ENCODE results near the gene NLGN2. TPM values are rescaled to one million over a fixed set of nuclear protein-coding genes. Genes with fewer than 3 reads are reported as not detected.

NLGN2 gene
- polyA plus RNA-seq, 3 donors, result 0.55 TPM; not detected in 2

DNA sequence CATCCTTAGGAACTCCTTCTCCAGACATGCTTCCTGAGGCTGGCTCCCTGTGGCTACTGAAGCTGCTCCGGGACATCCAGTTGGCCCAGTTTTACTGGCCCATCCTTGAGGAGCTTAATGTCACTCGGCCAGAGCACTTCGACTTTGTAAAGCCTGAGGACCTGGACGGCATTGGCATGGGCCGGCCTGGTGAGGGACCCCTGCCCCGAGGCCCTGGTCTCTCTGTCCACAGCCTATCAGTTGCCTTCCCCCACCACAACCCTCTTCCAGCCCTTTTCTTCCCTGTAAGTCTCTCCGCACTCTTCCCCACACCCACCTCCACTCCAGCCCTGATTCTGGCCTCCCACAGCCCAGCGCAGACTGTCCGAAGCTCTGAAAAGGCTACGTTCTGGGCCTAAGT, 24.7 kb upstream of the NLGN2 start:
- peaks cover 50 to 73% (median 65%) of the 10 kb centered on the region in 3 donors for H3K27me3 Mint-ChIP-seq (ENCODE audit: low read depth in 3 of 3)
- Histone ChIP-seq H3K4me1 (ENCODE audit: control insufficient read depth in 1 of 2, insufficient read depth in 2 of 2, low read length in 2 of 2) (peaks cover 16 to 23% of the 10 kb centered on the region in 2 donors), H3K79me2 (ENCODE audit: insufficient read depth, low read length) (no peaks in the 10 kb centered on the region), H3K4me2 (replicated peaks; ENCODE audit: extremely low read depth, low read length, poor library complexity, severe bottlenecking) (no peak overlapping the region), H3K9ac (ENCODE audit: insufficient read depth, low read length, poor library complexity, severe bottlenecking) (no peak overlapping the region), H3K27me3 (ENCODE audit: control insufficient read depth in 2 of 2, insufficient read depth in 2 of 2, low read length in 2 of 2) (peaks cover 34 to 59% of the 10 kb centered on the region in 2 donors), H3K9me3 (replicated peaks in 1 of 2; ENCODE audit: control insufficient read depth in 1 of 2, insufficient read depth in 1 of 2, low read length in 2 of 2) (no peaks in the 10 kb centered on the region), H3K27ac (ENCODE audit: low read depth in 1 of 2, low read length in 2 of 2) (no peak overlapping the region), H4K20me1 (ENCODE audit: insufficient read depth, low read length) (no peaks in the 10 kb centered on the region), H3K4me3 (replicated peaks in 1 of 3; ENCODE audit: low read depth in 2 of 3, low read length in 3 of 3) (no peak overlapping the region), H3K36me3 (replicated peaks in 1 of 2; ENCODE audit: control insufficient read depth in 1 of 2, insufficient read depth in 2 of 2, low read length in 2 of 2) (peaks cover 0 to 4% of the 10 kb centered on the region in 2 donors), H2AFZ (ENCODE audit: insufficient read depth, low read depth, low read length, poor library complexity, severe bottlenecking) (no peak overlapping the region)
- peaks cover 14 to 17% of the 10 kb centered on the region in 2 donors for H3K36me3 Mint-ChIP-seq
- intact Hi-C loops (cut with micrococcal nuclease), result no loop called here
- H3K4me3 Mint-ChIP-seq, result peak overlapping the region in 1 of 2 donors; percentile 84
- peaks cover 18% of the 10 kb centered on the region for H3K4me1 Mint-ChIP-seq
- TF ChIP-seq, protein P1, sequence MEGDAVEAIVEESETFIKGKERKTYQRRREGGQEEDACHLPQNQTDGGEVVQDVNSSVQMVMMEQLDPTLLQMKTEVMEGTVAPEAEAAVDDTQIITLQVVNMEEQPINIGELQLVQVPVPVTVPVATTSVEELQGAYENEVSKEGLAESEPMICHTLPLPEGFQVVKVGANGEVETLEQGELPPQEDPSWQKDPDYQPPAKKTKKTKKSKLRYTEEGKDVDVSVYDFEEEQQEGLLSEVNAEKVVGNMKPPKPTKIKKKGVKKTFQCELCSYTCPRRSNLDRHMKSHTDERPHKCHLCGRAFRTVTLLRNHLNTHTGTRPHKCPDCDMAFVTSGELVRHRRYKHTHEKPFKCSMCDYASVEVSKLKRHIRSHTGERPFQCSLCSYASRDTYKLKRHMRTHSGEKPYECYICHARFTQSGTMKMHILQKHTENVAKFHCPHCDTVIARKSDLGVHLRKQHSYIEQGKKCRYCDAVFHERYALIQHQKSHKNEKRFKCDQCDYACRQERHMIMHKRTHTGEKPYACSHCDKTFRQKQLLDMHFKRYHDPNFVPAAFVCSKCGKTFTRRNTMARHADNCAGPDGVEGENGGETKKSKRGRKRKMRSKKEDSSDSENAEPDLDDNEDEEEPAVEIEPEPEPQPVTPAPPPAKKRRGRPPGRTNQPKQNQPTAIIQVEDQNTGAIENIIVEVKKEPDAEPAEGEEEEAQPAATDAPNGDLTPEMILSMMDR (IDR thresholded peaks at IDR 0.05), result no peak
- 100% methylated on average over 5 of the region's 10 CpGs for WGBS (ENCODE audit: insufficient coverage)
- no peak for DNase-seq
- H3K9me3 Mint-ChIP-seq, result peaks cover 7 to 21% (median 15%) of the 10 kb centered on the region in 7 donors
- peak overlapping the region in 1 of 7 donors; percentile 47 for H3K27ac Mint-ChIP-seq

DNA sequence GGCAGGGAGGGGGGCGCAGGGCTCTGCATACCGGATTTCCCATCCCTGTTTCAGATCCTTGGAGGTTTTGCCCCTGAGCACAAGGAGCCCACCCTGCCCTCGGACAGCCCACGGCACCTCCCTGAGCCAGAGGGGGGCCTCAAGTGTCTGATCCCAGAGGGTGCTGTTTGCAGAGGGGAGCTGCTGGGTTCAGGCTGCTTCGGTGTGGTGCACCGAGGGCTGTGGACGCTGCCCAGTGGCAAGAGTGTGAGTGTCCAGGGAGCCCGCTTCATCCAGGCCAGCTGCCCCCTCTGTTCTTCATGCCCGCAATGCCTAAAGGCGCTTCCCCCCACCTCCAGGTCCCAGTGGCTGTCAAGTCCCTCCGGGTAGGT, 24.3 kb upstream of the NLGN2 start:
- Histone ChIP-seq H3K9ac (ENCODE audit: insufficient read depth, low read length, poor library complexity, severe bottlenecking) (no peak overlapping the region), H3K36me3 (replicated peaks in 1 of 2; ENCODE audit: control insufficient read depth in 1 of 2, insufficient read depth in 2 of 2, low read length in 2 of 2) (peaks cover 1 to 8% of the 10 kb centered on the region in 2 donors), H3K4me2 (replicated peaks; ENCODE audit: extremely low read depth, low read length, poor library complexity, severe bottlenecking) (peak overlapping the region; percentile 82), H3K27me3 (ENCODE audit: control insufficient read depth in 2 of 2, insufficient read depth in 2 of 2, low read length in 2 of 2) (peaks cover 34 to 59% of the 10 kb centered on the region in 2 donors), H3K4me1 (ENCODE audit: control insufficient read depth in 1 of 2, insufficient read depth in 2 of 2, low read length in 2 of 2) (peaks cover 16 to 23% of the 10 kb centered on the region in 2 donors), H4K20me1 (ENCODE audit: insufficient read depth, low read length) (no peaks in the 10 kb centered on the region), H3K9me3 (replicated peaks in 1 of 2; ENCODE audit: control insufficient read depth in 1 of 2, insufficient read depth in 1 of 2, low read length in 2 of 2) (no peaks in the 10 kb centered on the region), H3K4me3 (replicated peaks in 1 of 3; ENCODE audit: low read depth in 2 of 3, low read length in 3 of 3) (no peak overlapping the region), H3K79me2 (ENCODE audit: insufficient read depth, low read length) (no peaks in the 10 kb centered on the region), H3K27ac (ENCODE audit: low read depth in 1 of 2, low read length in 2 of 2) (no peak overlapping the region), H2AFZ (ENCODE audit: insufficient read depth, low read depth, low read length, poor library complexity, severe bottlenecking) (no peak overlapping the region)
- TF ChIP-seq, protein P1 (IDR thresholded peaks at IDR 0.05), result no peak
- intact Hi-C loops (cut with micrococcal nuclease), result no loop called here
- Mint-ChIP-seq H3K4me1 (peaks cover 18% of the 10 kb centered on the region), H3K27ac (peak overlapping the region in 2 of 7 donors; percentile 25 to 47), H3K36me3 (peaks cover 18 to 19% of the 10 kb centered on the region in 2 donors), H3K9me3 (peaks cover 7 to 19% (median 14%) of the 10 kb centered on the region in 7 donors), H3K27me3 (ENCODE audit: low read depth in 3 of 3) (peaks cover 50 to 71% (median 63%) of the 10 kb centered on the region in 3 donors), H3K4me3 (peak overlapping the region in 1 of 2 donors; percentile 84)
- 92% methylated on average over 11 of the region's 11 CpGs for WGBS (ENCODE audit: insufficient coverage)
- no peak for DNase-seq
